TTC549 (cell line): ENCODE measurements around the gene KBTBD8.

Experiments used
- FAIRE-seq: peaks from 2 replicates; lab custom pipeline; 2012; peaks lifted over from hg19 to GRCh38; lab: Jason Lieb, UNC

The KBTBD8 gene

DNA sequence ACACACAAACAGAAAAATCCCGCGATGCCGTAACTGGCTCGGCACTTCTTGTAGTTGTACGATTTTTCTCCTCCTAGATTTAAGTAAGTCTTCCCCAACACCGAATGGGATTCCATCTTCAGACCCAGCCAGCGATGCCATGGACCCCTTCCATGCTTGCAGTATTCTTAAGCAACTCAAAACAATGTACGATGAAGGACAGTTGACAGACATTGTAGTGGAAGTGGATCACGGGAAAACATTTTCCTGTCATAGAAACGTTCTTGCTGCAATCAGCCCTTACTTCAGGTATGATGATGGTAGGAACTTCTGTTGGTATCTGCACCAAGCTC lies 763 bp downstream of the KBTBD8 start:
- no peak for FAIRE-seq

DNA sequence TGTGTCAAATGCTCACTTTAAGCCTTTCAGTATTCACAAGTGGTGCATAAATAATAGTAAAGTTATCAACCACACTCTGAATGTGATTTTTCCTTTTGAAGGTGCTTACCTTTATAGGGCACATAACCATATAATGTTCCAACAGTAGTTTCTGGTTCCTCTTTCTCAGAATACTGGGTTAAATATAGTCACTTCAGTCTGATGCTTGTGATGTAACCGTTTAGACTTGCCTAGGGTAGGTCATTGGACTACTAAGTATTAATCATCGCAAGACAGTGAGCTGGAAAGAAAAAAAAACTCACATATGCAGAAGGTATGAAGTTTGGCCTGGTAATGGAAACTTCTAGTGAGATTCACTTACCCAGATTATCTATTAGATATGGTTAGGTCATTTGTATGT lies 1.9 kb downstream of the KBTBD8 start:
- no peak for FAIRE-seq

DNA sequence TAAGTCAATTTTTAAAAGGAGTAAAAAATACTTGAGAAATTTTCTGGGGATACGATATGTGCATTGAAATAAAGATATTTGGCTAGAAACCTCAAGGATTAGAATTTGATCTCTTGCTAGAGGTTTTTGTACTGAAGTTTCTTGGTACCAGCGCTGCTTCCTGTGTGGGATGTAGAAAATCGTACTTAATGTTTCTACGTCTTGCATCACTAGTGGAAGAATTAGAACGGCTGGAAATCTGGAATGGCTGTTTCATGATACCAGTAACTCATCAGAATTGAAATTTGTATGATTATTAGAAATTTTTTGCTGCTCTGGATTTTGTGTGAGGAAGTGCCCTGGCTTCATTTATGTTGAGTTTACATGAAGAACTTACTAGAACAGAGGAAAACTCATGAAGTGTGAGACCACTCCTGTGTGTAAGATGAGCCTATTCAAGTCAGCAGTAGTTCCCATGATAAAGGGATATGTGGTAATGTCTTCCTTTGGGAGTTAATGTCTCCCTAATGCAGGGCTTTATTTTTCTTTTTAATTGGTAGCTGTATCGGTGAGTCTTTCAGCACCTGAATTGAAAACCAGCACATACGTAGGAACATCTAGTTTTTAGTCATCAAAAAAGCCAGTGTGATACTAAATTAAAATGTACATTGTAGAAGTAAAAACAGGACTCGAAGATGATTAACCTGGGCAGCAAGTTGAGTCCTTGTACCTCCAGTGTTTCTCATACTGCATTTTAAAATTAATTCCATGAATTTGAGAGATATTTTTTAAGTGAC lies 3.2 kb downstream of the KBTBD8 start:
- FAIRE-seq, result no peak

DNA sequence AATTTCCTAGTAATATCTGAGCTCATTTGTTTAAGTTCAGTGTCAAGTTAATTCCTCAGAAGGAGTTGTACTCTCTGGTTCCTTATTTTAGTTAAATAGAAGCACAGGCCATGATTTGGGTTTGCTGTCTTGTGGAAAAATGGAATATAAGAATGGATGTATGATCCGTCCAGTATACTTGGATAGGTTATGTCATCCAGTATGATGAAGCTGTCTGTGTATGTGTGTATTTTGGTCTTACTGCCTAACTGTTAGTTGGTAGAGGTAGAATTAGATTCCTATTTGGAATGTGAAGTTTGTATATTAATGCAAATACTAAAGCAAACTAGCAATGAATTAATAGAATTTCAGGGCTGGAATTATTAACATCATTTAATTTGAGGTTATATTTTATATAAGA lies 7.9 kb downstream of the KBTBD8 start:
- FAIRE-seq, result no peak

DNA sequence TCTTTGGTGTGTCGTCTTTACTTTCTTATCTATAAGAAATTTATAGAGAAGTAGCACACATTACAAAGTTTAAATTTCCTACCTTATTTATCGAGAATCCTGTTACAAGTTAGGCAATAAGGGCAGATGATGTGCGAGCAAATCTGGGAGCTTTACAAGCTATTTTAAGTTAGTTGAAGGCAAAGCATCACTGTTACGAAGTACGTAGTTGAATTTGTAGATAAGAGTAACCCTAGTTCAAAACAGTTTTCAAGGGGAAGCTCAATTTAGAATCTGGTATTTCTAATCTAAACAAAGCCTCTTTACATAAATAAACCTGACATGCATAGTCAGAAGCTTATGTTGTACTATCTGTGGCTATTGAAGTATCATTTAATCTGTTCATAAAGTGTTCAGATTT lies 8.4 kb downstream of the KBTBD8 start:
- FAIRE-seq, result no peak

DNA sequence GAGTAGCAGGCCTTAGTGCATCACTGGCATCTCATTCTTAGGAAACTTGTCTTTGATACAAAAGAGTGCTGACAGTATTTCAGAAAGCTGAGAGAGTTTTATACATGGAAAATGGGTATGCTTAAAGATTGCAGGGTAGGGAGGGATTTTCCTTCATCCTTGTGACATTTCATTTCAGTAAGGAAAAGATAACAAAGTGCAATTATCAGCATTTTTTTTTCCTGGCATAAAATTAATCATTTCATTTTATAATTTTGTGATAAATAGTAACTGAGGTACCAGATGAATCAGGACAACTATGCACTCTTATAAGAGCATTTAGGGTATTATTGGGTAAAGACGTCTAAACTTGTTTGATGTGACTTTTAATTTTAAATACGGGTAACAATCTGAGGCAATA lies 10.3 kb downstream of the KBTBD8 start:
- no peak for FAIRE-seq

DNA sequence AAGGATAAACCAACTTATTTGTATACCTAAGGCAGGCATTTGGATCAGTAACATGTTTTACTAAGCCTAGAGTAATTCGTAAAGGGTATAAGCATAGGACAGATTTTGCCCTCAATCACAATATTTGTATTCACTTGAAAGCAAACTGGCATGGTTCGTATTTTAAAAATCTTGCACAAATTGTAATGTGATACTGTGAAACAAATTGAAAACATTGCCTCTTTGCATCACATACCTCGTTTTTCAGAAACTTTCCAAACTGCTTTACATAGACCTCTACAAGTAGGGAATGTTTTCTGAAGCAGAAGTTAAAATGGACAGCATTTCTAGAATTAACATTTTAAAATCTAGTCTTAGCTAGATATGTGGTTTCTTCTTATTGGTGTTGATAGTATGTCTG lies 11.6 kb downstream of the KBTBD8 start:
- no peak for FAIRE-seq

DNA sequence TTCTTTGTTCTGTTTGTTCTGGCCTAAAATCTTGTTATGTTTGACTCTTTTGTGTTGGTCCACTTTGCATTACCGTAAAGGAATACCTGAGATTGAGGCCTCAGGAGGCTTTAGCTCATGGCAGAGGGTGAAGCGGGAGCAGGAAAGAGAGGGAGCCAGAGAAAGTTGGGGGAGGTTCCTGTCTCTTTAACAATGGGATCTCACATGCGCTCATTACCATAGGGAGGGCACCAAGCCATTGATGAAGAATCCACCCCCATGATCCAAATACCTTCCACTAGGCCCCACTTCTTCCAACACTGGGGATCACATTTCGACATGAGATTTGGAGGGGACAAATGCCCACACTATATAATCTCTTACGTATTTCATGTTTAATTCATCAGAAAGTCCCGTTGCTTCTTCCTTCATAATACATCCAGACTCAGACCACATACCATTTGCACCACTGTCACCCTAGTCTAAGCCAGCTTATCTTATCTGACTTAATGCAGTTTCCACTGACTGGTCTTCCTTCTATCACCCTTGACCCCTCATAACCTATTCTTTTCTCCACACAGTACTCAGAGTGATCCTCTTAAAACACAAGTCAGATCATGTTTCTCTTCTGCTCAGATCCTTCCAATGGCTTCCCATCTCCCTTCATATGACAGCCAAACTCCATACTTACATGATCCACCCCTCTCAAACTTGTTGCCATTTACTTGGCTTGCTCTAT lies 13.5 kb downstream of the KBTBD8 start:
- FAIRE-seq, result no peak

DNA sequence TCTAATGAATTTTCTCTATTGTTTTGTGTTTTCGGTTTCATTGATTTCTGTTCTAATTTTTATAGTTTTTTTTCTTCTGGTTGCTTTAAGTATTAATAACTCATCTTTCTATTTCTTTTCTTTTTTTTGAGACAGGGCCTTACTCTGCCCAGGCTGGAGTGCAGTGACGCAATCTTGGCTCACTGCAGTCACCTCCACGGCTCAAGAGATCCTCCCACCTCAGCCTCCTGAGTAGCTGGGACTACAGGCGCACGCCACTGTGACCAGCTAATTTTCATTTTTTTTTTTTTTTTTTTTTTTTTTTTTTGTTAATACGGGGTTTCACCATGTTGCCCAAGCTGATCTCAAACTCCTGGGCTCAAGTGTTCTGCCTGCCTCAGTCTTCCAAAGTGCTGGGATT lies 14.5 kb downstream of the KBTBD8 start:
- FAIRE-seq, result no peak

DNA sequence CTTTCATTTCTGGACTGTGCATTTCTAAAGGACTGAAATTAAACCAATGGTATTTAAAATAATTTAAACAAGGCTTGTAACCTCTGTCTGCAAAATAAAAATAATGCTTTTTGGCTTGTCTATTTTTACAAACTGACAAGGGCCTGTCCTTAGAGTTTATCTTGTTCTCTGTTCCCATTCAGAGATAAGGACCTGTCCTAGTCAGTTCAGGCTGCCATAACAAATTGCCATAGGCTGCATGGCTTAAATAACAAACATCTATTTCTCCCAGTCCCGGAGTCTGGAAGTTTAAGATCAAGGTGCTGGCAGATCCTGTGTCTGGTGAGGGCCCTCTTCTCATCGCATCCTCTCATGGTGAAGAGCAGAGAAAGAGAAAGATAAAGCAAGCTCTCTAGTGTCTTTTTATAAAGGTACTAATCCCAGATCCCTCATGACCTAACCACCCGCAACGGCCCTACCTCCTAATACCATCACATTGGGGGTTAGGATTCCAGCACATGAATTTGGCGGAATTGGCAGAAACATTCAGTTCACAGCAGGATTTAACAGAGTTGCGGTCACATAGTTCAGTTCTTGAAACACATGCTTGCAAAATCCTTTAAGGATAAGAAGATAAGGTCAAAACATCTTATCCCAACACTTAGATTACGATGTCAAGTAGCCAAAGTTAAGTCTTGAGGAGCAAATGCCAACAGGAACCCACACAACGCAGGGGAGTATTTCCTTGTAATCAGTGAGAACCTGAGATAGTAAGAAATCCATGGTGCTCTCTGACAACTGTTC lies 17.8 kb downstream of the KBTBD8 start:
- no peak for FAIRE-seq

DNA sequence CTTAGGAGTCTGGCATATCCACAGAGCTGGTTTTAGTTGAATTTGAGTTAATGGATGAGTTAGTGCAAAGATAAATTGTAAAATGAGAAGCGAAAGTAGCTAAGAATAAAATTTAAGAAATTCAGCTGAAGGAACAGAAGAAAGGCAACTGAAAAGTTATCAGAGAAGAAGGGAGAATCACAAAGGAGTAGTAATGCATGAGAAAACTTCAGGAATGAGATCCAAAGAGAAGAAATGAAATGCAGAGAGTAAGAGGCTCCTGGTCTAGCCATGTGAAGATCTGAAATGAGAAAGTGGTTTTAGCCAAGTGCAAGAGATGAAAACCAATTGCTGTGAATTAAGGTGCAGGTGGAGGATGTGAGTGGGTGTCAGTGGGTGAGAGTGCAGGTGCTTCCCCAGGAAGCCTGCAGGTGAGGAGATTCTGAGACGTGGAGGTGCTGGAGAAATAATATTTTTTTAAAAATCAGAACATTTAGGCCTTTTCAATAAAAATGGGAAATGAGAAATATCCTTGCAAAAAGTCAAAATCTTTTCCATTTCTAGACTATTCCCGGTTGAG lies 18.5 kb downstream of the KBTBD8 start:
- FAIRE-seq, result no peak

DNA sequence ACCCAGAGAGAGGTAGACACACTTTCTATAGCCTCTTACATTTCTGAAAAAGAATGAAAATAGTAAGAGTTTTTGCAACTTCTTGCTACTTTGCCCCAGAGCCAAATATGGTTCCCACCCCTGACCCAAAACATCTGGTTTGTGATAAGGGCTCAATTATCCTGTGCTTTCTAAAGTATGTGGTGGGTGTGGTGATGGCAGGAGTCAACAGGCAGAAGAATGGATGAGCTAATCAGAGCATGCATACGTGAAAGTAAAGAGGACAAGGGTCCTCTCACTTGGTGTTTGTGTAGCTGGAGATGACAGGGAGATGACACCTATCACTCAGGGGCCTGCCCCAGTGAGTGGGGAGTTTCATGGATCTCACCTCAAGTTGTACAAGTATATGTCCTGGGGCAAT lies 19.1 kb downstream of the KBTBD8 start:
- FAIRE-seq, result no peak

DNA sequence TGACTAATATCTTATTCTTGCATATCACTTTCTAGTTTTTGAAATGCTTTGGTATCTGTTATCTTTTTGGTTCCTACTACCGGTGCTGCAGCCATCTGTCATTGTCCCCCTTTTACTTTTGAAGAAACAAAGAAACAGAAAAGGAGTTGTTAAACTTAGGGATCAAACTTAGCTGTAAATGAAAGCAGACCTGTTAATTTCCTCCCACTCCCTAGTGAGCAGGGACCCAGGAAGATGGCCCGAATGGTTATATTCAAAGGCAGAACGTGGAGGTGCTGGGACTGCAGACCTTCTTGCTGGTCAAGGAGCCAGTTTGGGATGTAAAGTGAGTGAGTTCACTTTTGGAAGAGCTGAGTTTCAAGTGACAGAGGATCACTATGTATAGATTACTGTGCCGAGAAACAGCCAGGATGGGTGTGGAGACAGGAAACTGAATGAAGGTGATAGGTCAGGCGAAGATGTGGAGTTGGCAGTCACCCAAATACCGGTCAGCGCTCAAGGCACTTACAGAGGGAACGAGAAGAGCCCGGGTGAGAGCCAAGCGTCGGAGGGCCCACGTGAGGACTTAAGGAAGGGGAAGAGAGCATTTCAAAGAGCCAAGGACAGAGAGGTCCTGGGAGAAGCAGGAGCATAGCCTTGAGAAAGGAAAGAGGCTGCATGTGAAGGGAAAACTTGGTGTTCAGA lies 20.1 kb downstream of the KBTBD8 start:
- no peak for FAIRE-seq

DNA sequence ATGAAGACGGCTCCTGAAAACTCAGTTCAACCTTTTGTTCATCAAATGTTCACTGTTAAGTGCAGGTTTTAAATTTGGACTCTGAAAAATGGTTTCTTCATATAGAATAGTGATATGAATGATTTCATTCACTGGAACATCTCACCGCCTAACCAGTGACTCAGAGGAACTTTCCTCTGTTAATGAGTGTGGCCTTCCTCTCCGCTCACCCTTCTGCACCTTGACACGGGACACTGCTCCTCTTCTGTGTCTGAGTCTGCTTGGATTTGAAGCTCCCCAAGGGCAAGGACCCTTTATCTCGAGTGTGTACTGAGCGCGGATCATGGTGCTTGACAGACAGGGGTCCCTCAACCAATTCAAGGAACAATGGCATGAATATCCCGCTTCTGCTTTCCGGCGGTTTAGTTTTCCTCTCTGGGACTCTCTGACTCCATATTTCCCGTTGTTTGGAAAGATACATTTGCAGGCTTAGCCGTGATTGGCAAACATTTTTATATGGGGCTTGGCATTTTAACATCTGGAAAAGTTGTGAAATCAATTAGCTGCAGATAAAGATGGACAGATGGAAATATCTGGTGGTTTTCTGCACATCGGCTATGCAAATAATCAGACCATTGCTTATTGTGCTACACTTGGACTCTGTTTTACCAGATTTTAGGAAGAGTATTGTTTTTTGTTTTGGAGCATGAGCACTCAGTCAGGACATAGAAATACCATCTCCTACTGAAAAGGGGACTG lies 20.9 kb downstream of the KBTBD8 start:
- no peak for FAIRE-seq

DNA sequence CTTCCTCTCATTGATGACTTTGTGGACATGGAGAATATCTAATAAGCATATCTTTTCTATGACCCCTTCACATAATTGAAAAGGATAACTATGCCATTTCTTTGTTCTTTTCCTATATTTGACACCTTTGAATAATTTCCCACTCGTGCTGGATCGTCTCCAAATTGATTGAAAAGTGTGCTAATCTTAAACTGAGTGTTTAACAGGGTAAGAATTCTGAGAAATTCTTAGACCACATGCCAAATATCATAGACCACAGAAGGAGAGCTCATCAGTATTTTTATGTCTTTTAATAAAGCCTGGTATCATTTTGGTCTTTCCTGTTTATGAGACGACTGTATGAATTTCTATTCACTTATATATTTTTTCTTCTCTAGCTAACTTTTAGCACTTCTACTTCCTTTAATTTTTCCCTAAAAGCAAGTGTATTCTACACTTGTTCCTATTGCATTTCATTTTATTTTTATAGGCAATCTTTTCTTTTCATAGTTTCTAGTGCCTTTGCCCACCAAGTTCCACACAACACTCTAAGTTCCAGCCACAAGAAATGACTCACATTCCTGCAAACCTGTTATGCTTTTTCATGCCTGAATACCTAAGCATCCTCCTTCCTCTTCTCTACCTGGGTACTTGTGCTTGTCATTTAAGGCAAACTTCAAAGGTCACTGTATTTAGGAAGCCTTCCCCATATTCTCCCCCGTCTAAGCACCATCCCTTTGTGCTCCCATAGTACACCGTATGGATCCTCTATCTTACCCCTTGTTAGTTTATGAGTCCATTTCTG lies 30.1 kb downstream of the KBTBD8 start:
- FAIRE-seq, result no peak

DNA sequence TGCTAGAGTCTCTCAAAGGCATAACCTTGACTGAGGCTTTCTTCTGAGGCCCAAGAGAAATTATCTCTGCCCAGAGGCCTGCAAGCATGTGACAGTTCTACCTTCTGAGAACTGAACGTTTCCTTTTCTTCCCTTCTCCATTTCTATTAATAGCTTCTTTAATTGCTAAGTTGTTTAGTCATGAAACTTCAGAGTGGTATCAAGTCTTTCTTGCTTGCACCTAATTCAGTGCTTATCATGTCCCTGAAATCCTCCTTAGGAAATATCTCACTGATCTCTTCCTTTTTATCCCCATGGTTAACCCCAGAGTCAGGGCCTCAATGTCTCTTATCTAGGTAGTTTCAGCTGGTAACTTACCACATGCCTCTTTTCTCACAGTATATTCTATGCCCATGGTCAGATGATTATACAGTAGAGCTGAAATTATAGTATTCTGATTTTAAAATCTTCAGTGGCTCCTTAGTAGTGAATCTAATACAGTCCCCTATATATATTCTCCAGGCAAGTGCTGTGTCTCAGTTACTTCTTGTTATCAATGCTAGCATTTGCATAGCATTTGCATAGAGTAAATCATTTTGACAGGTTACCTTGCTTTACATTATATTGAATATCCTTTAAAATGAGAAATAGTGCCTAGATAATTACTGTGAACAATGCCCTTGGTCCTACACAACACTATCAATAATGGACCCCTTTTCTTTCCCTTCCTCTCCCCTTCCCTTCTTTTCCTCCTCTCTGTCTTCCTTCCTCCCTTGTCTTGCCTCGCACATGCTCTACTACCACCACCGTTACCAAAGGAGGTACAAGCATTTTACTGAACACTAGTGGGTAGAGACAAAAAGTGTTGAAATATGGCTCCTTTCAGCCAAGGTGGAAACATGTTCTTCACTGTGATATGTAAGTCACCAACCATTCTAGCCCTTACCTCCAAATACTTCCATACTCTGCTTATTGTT lies 33.0 kb downstream of the KBTBD8 start:
- FAIRE-seq, result no peak

DNA sequence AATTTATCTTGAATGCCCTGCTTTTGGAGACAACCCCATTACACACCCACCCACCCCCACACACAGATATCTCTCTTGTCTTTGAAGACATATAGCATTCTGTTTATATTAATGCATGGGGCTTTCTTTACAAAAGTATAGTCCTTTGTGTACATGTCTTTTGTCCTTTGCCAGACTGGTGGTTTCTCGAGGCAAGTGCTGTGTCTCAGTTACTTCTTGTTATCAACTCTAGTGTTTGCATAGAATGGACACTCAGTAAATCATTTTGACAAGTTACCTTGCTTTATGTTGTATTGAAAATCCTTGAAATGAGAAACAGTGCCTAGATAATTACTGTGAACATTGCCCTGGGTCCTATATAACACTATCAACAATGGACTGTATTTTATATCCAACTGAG lies 33.9 kb downstream of the KBTBD8 start:
- FAIRE-seq, result no peak

DNA sequence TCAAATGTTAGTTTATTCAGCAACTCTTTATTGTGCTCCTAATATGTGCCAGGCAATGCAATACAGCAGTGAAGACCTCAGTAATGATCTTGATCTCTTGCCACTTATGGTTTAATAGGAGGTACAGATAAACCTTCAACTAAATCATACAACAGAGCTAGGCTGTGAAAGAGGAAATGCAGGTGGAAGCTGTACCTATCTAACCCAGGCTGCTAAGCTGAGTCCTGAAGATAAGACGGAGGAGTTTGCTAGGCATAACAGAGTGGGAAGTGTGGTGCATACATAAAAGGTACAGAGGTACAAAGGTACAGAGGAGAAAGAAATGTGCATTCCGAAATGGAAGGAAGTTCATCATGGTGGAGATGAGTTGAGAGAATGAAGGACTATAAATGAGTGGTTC lies 35.0 kb downstream of the KBTBD8 start:
- FAIRE-seq, result no peak

DNA sequence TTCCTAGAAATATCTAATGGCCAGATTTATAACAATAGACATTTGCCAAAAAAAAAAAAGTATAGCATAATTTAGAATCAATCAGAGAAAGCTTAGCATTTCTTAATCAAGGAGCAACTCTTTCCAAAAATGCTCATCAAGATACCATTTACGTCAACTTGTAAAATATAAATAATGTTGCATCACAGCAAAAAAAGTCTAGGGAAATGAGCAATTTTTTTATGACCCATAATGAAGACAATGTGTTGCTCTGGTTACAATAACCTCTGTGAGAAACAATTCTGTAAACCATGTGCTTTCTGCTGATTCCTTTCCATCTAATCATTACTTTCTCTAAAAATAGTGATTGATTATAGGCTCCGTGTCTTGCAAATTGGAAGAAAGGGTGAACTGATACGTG lies 36.3 kb downstream of the KBTBD8 start:
- FAIRE-seq, result no peak

DNA sequence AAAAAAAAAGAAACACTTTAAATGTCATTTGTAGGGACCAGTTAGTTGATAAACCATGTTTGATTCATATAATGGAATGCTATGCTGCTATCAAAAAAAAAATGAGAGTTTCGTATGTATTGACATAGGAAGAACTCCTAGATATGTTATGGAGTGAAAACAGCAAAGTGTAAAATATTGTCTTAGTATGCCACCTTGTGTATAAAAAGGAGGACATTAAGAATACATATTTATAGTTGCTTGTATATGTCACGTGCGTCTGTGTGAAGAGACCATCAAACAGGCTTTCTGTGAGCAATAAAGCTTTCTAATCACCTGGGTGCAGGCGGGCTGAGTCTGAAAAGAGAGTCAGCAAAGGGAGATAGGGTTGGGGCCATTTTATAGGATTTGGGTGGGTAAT lies 39.5 kb downstream of the KBTBD8 start:
- FAIRE-seq, result no peak
